GM12872 (cell line): Measurements from ENCODE around the gene FAAH2.

ENCODE experiments used
- TF ChIP-seq, protein P1 (sequence below): IDR thresholded peaks from 3 replicates; pipeline ENCODE4 v1.5.1; 2011; ENCODE audit warnings: low read depth, mild to moderate bottlenecking, low read length, moderate library complexity; ENCODE audit not compliant: insufficient read depth

FAAH2 gene

DNA sequence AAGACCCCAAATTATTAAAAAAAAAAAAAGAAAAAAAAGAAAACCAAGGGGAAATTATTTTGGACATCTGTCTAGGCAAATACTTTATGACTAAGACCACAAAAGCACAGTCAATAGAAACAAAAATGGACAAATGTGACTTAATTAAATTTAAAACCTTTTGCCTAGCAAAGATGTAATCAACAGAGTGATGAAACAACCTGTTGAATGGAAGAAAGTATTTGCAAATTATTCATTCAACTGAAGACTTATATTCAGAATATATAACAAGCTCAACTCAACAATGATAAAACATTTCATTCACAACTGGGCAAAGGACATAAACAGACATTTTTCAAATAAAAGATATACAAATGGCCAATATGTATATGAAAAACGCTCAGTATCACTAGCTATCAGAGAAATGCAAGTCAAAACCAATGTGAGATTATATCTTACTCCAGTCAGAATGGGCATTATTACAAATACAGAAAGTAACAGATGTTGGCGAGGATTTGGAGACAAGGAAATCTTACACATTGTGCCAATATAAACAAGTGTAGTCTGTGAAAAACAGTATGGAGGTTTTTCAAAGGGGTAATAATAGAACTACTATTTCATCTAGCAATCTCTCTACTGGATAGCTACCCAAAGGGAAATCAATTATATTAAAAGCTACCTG lies 67.1 kb downstream of the FAAH2 start:
- TF ChIP-seq, protein P1, sequence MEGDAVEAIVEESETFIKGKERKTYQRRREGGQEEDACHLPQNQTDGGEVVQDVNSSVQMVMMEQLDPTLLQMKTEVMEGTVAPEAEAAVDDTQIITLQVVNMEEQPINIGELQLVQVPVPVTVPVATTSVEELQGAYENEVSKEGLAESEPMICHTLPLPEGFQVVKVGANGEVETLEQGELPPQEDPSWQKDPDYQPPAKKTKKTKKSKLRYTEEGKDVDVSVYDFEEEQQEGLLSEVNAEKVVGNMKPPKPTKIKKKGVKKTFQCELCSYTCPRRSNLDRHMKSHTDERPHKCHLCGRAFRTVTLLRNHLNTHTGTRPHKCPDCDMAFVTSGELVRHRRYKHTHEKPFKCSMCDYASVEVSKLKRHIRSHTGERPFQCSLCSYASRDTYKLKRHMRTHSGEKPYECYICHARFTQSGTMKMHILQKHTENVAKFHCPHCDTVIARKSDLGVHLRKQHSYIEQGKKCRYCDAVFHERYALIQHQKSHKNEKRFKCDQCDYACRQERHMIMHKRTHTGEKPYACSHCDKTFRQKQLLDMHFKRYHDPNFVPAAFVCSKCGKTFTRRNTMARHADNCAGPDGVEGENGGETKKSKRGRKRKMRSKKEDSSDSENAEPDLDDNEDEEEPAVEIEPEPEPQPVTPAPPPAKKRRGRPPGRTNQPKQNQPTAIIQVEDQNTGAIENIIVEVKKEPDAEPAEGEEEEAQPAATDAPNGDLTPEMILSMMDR: no peak

DNA sequence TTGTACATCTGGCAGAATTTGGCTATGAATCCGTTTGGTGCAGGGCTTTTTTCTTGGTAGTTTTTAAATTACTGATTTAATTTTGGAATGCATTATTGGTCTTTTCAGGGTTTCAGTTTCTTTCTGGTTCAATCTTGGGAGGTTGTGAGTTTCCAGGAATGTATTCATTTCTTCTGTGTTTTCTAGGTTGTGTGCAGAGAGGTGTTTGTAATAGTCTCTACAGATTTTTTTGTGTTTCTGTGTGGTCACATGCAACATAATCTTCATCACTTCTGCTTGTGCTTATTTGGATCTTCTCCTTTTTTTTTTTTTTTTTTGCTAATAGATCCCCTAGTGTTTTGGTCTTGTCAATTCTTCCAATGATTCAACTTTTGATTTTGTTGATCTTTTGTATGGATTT lies 77.6 kb downstream of the FAAH2 start:
- TF ChIP-seq, protein P1: no peak

DNA sequence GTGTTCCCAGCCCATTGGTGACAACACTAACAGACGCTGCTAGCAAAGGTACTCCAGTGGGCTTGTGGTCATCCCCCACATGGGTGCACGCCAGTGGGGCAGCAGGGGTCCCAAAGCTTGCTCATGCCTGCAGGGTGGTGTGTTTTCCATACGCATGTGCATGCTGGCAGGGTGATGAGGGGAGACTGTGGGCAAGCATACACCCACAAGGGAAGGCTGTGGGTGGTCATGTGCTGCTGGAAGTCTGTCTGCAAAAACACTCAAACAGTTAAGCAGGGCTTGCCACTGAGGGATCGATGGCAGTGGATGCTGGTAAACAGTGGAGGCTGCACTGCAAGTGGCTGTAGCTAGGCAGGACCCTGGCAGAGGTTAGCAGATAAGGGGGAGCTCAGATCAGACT lies 79.9 kb downstream of the FAAH2 start:
- TF ChIP-seq, protein P1: no peak

DNA sequence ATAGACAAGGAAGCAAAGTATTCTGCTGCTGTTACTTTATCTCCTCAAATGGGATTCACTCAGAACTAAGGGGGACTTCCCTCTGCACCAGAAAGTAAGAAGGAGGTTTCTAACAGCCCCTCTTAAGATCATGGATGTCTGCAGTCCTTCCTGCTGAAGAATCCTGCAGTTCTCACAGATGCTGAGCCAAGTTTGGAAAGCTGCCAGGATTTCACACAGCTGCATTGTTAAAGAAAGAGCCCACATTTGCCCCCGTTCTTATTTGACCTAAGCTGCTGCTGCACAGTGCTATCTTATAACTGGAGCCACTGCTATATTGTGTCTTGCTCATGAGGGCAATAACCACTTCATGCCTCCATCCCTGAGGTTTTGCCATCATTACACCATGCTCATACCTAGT lies 81.1 kb downstream of the FAAH2 start:
- TF ChIP-seq, protein P1: no peak

DNA sequence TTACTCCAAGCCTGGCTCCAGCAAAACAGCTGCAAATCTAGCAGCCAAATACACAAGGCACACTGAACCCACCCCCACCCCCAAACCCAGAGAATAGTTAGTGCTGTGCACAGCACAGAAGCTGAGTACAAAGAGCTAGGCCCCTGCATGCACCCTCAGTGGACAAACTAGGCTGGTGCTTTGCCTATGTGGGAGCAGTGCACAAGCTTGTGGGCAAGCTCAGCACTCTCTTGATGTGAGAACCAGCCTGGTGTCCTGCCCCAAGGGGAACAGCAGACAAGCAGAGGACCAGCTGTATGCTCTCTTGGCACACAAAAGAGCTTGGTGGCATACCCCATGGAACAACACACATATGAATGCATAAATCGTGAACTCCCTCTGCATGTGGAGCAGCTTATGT lies 81.7 kb downstream of the FAAH2 start:
- TF ChIP-seq, protein P1: no peak

DNA sequence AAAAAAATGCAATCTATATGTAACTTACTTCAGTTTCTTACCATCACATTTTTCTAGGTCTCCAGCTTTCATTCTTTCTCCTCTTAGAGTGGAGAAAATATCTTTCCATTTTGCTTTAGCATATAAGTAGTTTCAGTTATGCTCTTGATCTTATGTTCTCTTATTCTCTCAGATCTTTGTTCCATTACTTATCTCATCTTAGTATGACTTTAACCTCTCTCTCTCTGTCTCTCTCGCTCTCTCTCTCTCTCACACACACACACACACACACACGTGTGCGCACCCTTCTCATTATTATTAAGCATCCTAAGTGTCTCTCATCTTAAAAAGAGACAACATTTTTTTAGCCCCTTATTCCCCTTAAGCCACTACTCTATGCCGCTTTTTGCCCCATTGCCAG lies 92.8 kb downstream of the FAAH2 start:
- TF ChIP-seq, protein P1: no peak

DNA sequence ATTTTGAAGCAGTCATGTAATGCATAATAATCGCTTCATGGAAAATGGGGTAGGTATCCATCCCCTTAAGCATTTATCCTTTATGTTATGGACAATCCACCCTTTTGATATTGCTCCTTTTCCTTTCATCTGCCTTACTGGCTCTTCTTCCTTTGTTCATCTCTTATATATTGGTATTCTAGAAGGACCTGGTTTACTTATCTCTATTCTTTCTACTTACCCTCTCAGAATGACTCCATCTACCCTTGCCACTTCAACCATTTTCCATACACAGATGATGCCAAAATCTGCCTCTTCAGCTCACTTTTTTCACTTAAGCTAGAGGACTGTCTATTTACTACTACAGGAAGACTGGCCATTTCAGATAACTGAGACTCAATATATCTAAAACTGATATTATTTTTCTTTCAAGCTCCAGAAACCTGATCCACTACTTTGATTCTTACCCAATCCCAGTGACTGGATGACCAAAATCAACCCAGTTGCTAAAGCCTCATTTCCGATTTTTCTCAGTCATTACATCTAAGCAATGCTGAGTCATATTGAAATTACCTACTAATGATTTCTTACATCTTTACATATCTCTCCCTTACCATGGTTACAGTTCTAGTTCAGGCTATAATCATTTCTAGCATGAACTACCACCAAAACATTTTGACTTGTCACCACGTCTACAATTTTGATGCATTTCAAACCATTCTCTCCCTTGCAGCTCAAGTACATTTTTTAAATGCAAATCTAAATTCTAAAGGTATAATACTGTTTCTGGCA lies 93.7 kb downstream of the FAAH2 start:
- TF ChIP-seq, protein P1: no peak
